Mesenchymal stem cell (in vitro differentiated cells and primary cell): ENCODE results near the gene SCYGR7. TPM values are rescaled to one million over a fixed set of nuclear protein-coding genes. Genes with fewer than 3 reads are reported as not detected.

Source experiments
- DNase-seq: peaks from one replicate; pipeline ENCODE4 v3.0.0-alpha.2; 2013
- H2AFZ ChIP-seq: one replicate; pipeline ENCODE4 v1.6.1; 2013; ENCODE audit warnings: low read depth, mild to moderate bottlenecking, control low read depth, inconsistent platforms, low read length, moderate library complexity
- H2AK5ac ChIP-seq: 2 replicates; pipeline ENCODE4 v1.6.1; 2013; ENCODE audit warnings: low read length, moderate library complexity, mild to moderate bottlenecking, inconsistent platforms; ENCODE audit not compliant: severe bottlenecking
- H2BK120ac ChIP-seq: one replicate; pipeline ENCODE4 v1.6.1; 2013; ENCODE audit warnings: low read depth, mild to moderate bottlenecking, inconsistent platforms, low read length, moderate library complexity
- H2BK12ac ChIP-seq, 2 experiments: one replicate each; pipeline ENCODE4 v1.6.1; 2013; ENCODE audit warnings: inconsistent platforms in 2 of 2, low read length in 2 of 2, mild to moderate bottlenecking in 2 of 2, moderate library complexity in 2 of 2, control low read depth in 1 of 2
- H2BK15ac ChIP-seq: one replicate; pipeline ENCODE4 v1.6.1; 2013; ENCODE audit warnings: mild to moderate bottlenecking, low read depth, inconsistent platforms; ENCODE audit not compliant: poor library complexity, severe bottlenecking
- H2BK5ac ChIP-seq: 2 replicates; pipeline ENCODE4 v1.6.1; 2013; ENCODE audit warnings: low read depth, mild to moderate bottlenecking, low read length, control low read depth, inconsistent platforms; ENCODE audit not compliant: poor library complexity, severe bottlenecking
- H3K14ac ChIP-seq, 2 experiments: one replicate each; pipeline ENCODE4 v1.6.1; 2013; ENCODE audit warnings: inconsistent platforms in 2 of 2, low read length in 2 of 2, control low read depth in 1 of 2, mild to moderate bottlenecking in 1 of 2, moderate library complexity in 1 of 2
- H3K18ac ChIP-seq, 2 experiments: one replicate each; pipeline ENCODE4 v1.6.1; 2013; ENCODE audit warnings: inconsistent platforms in 2 of 2, low read length in 2 of 2, control low read depth in 1 of 2, low read depth in 1 of 2, mild to moderate bottlenecking in 1 of 2
- H3K23ac ChIP-seq, 2 experiments: one replicate each; pipeline ENCODE4 v1.6.1; 2013; ENCODE audit warnings: inconsistent platforms in 2 of 2, low read length in 2 of 2, mild to moderate bottlenecking in 2 of 2, moderate library complexity in 2 of 2, control low read depth in 1 of 2
- H3K27ac ChIP-seq: 2 replicates; pipeline ENCODE4 v1.5.1; 2013; ENCODE audit warnings: mild to moderate bottlenecking, moderate library complexity, low read length, control low read depth, inconsistent platforms; ENCODE audit not compliant: poor library complexity, severe bottlenecking
- H3K27me3 ChIP-seq, 2 experiments: 2 replicates each; pipeline versions ENCODE4 v1.6.1 to v1.7.0; 2013; ENCODE audit warnings: low read length in 2 of 2, mild to moderate bottlenecking in 2 of 2, moderate library complexity in 2 of 2, control low read depth in 1 of 2, inconsistent platforms in 1 of 2; ENCODE audit not compliant: control insufficient read depth in 1 of 2, insufficient read depth in 1 of 2
- H3K36me3 ChIP-seq, 2 experiments: 2 replicates each; pipeline versions ENCODE4 v1.6.1 to v1.7.0; 2013; ENCODE audit warnings: low read length in 2 of 2, control low read depth in 1 of 2, inconsistent platforms in 1 of 2, low read depth in 1 of 2, mild to moderate bottlenecking in 1 of 2; ENCODE audit not compliant: insufficient read depth in 2 of 2, control insufficient read depth in 1 of 2
- H3K4ac ChIP-seq, 2 experiments: one replicate each; pipeline ENCODE4 v1.6.1; 2013; ENCODE audit warnings: inconsistent platforms in 2 of 2, low read length in 2 of 2, mild to moderate bottlenecking in 2 of 2, moderate library complexity in 2 of 2, control low read depth in 1 of 2, low read depth in 1 of 2
- H3K4me1 ChIP-seq: 2 replicates; pipeline ENCODE4 v1.6.1; 2013; ENCODE audit warnings: low read depth, low read length, control low read depth; ENCODE audit not compliant: control insufficient read depth, insufficient read depth
- H3K4me2 ChIP-seq: 2 replicates; pipeline ENCODE4 v1.6.1; 2013; ENCODE audit warnings: low read length, mild to moderate bottlenecking, inconsistent platforms; ENCODE audit not compliant: poor library complexity, severe bottlenecking
- H3K4me3 ChIP-seq, 2 experiments: 2 replicates each; pipeline versions ENCODE4 v1.5.1 to v1.7.0; 2013; ENCODE audit warnings: low read length in 2 of 2, mild to moderate bottlenecking in 2 of 2, control low read depth in 1 of 2, low read depth in 1 of 2; ENCODE audit not compliant: insufficient read depth in 1 of 2
- H3K79me1 ChIP-seq: replicated peaks from 2 replicates; pipeline ENCODE4 v1.6.1; 2013; ENCODE audit warnings: mild to moderate bottlenecking, control low read depth, low read length, inconsistent platforms; ENCODE audit not compliant: poor library complexity, severe bottlenecking
- H3K9ac ChIP-seq: 2 replicates; pipeline ENCODE4 v1.7.0; 2013; ENCODE audit warnings: mild to moderate bottlenecking, low read length, moderate library complexity
- H3K9me3 ChIP-seq: 2 replicates; pipeline ENCODE4 v1.7.0; 2013; ENCODE audit warnings: mild to moderate bottlenecking, low read length; ENCODE audit not compliant: control insufficient read depth
- H4K8ac ChIP-seq: one replicate; pipeline ENCODE4 v1.6.1; 2013; ENCODE audit warnings: inconsistent platforms, mild to moderate bottlenecking, low read length, moderate library complexity
- H4K91ac ChIP-seq: one replicate; pipeline ENCODE4 v1.6.1; 2013; ENCODE audit warnings: mild to moderate bottlenecking, low read length, inconsistent platforms
- WGBS: methylation state at CpG from one replicate; pipeline ENCODE4 v1.1.7; 2013; ENCODE audit warnings: mixed read lengths; 5-methylcytosine and 5-hydroxymethylcytosine counted together
- polyA plus RNA-seq, 2 experiments: library from polyadenylated mRNA; stranded (reverse); fragments of 200-250 nt; gene quantifications; one replicate each; pipeline ENCODE4 v1.2.3, GENCODE V29; 2013

The SCYGR7 gene
- polyA plus RNA-seq (2013, experiment 1 of 2) = not detected
- not detected for polyA plus RNA-seq (2013, experiment 2 of 2)

- WGBS = 100% methylated on average over 2 of the region's 5 CpGs
Measured at GRCh38 chr2:227728035-227728434, at the start of gene SCYGR7. TSS of gene SCYGR7 (plus strand) at chr2:227728335. CDS start at chr2:227728335, 0 bp downstream.

GRCh38 chr2:227684258-227684657 is 43.9 kb upstream of the SCYGR7 start:
- no peak for DNase-seq
- Histone ChIP-seq H3K4me1 (no peaks in the 10 kb centered on the region), H3K79me1 (no peaks in the 10 kb centered on the region), H3K27ac (no peak overlapping the region), H2BK12ac (no peak overlapping the region), H3K4me2 (no peak overlapping the region), H3K4me3 (no peak overlapping the region), H3K27me3 (no peaks in the 10 kb centered on the region), H4K8ac (no peak overlapping the region), H3K4ac (no peak overlapping the region), H2BK15ac (no peak overlapping the region), H3K36me3 (no peaks in the 10 kb centered on the region), H3K18ac (no peak overlapping the region), H3K9me3 (no peaks in the 10 kb centered on the region), H2BK120ac (no peak overlapping the region), H3K14ac (no peak overlapping the region), H4K91ac (no peak overlapping the region), H2BK5ac (no peak overlapping the region), H3K23ac (no peak overlapping the region), H2AK5ac (no peak overlapping the region), H2AFZ (no peak overlapping the region), H3K9ac (no peak overlapping the region)
- WGBS = 73% methylated on average over 4 of the region's 5 CpGs

More at GRCh38 chr2:227728035-227728434, at the start of gene SCYGR7:
- no peak within 1 kb of the TSS for H3K9ac ChIP-seq
- H3K36me3 ChIP-seq = no peaks in the 10 kb centered on the region
- H2BK12ac ChIP-seq = no peak within 1 kb of the TSS
- H3K4me2 ChIP-seq = no peak within 1 kb of the TSS
- H3K4me3 ChIP-seq = no peak within 1 kb of the TSS
- H3K18ac ChIP-seq = no peak within 1 kb of the TSS
- no peaks in the 10 kb centered on the region for H3K9me3 ChIP-seq
- H3K14ac ChIP-seq = no peak within 1 kb of the TSS
- no peak within 1 kb of the TSS for H2BK15ac ChIP-seq
- H4K91ac ChIP-seq = no peak within 1 kb of the TSS
- peaks cover 0 to 5% of the 10 kb centered on the region in 2 experiments for H3K27me3 ChIP-seq
- H2AFZ ChIP-seq = no peak within 1 kb of the TSS
- H2AK5ac ChIP-seq = no peak within 1 kb of the TSS
- DNase-seq = no peak
- no peak within 1 kb of the TSS for H2BK5ac ChIP-seq
- no peaks in the 10 kb centered on the region for H3K79me1 ChIP-seq
- H3K4ac ChIP-seq = no peak within 1 kb of the TSS
- H3K4me1 ChIP-seq = no peaks in the 10 kb centered on the region
- no peak within 1 kb of the TSS for H3K23ac ChIP-seq
- no peak within 1 kb of the TSS for H3K27ac ChIP-seq
- H4K8ac ChIP-seq = no peak within 1 kb of the TSS
- H2BK120ac ChIP-seq = no peak within 1 kb of the TSS

GRCh38 chr2:227687189-227687588 is 40.9 kb upstream of the SCYGR7 start:
- no peak overlapping the region for H3K18ac ChIP-seq
- H3K4me1 ChIP-seq = no peaks in the 10 kb centered on the region
- no peak overlapping the region for H3K4me3 ChIP-seq
- H3K79me1 ChIP-seq = no peaks in the 10 kb centered on the region
- no peak overlapping the region for H3K9ac ChIP-seq
- no peak overlapping the region for H2AK5ac ChIP-seq
- H3K14ac ChIP-seq = no peak overlapping the region
- no peak overlapping the region for H2BK120ac ChIP-seq
- WGBS = 100% methylated on average over 3 of the region's 3 CpGs
- H3K27me3 ChIP-seq = no peaks in the 10 kb centered on the region
- no peak overlapping the region for H2AFZ ChIP-seq
- H3K9me3 ChIP-seq = no peaks in the 10 kb centered on the region
- no peak overlapping the region for H3K4me2 ChIP-seq
- H2BK12ac ChIP-seq = no peak overlapping the region
- no peak for DNase-seq
- H3K23ac ChIP-seq = no peak overlapping the region
- no peak overlapping the region for H4K91ac ChIP-seq
- no peaks in the 10 kb centered on the region for H3K36me3 ChIP-seq
- H2BK5ac ChIP-seq = no peak overlapping the region
- no peak overlapping the region for H4K8ac ChIP-seq
- no peak overlapping the region for H3K27ac ChIP-seq
- no peak overlapping the region for H3K4ac ChIP-seq
- no peak overlapping the region for H2BK15ac ChIP-seq

- Histone ChIP-seq H2BK12ac (no peak overlapping the region), H3K27ac (no peak overlapping the region), H2BK5ac (no peak overlapping the region), H3K27me3 (no peaks in the 10 kb centered on the region), H3K9ac (no peak overlapping the region), H2BK120ac (no peak overlapping the region), H3K18ac (no peak overlapping the region), H3K4me1 (no peaks in the 10 kb centered on the region), H4K8ac (no peak overlapping the region), H3K14ac (no peak overlapping the region), H3K23ac (no peak overlapping the region), H3K4me2 (no peak overlapping the region), H2AK5ac (no peak overlapping the region), H3K4ac (no peak overlapping the region), H3K36me3 (no peaks in the 10 kb centered on the region), H3K9me3 (no peaks in the 10 kb centered on the region), H3K79me1 (no peaks in the 10 kb centered on the region), H3K4me3 (no peak overlapping the region), H2BK15ac (no peak overlapping the region), H2AFZ (no peak overlapping the region), H4K91ac (no peak overlapping the region)
- DNase-seq = no peak
- no CpG with 5 or more reads among the region's 2 CpGs for WGBS
Measured at GRCh38 chr2:227696990-227697679, 31.0 kb upstream of the SCYGR7 start.
